HepG2 (cell line): ENCODE measurements around the gene CEBPG. TPM values are rescaled to one million over a fixed set of nuclear protein-coding genes. Genes with fewer than 3 reads are reported as not detected.

Experiments
- ARID2 ChIP-seq: sonication (generic); formaldehyde crosslinking; IDR thresholded peaks from 2 replicates; pipeline ENCODE4 v1.8.1; 2022; ENCODE audit warnings: mild to moderate bottlenecking, missing genetic modification reagents, borderline replicate concordance
- ARNT2 ChIP-seq: sonication (generic); formaldehyde crosslinking; IDR thresholded peaks from 2 replicates; pipeline ENCODE4 v1.8.0; 2022; ENCODE audit warnings: mild to moderate bottlenecking, low read depth, missing genetic modification reagents, moderate library complexity
- CBFB ChIP-seq: sonication (generic); formaldehyde crosslinking; IDR thresholded peaks from 2 replicates; pipeline ENCODE4 v1.4.0; 2020; ENCODE audit warnings: missing genetic modification reagents
- CC2D1A ChIP-seq: sonication (generic); formaldehyde crosslinking; IDR thresholded peaks from 2 replicates; pipeline ENCODE4 v1.8.1; 2023; ENCODE audit warnings: mild to moderate bottlenecking, missing genetic modification reagents
- GABPA ChIP-seq, 2 experiments: IDR thresholded peaks; 2 replicates each; pipeline ENCODE4 v1.6.1; 2011 to 2016; ENCODE audit warnings: low read depth in 2 of 2, low read length in 1 of 2, missing biosample characterization in 1 of 2, missing genetic modification characterization in 1 of 2
- GATAD1 ChIP-seq: IDR thresholded peaks from 2 replicates; pipeline ENCODE4 v1.6.1; 2016; ENCODE audit warnings: missing genetic modification reagents, missing compliant biosample characterization
- JDP2 ChIP-seq: sonication (generic); formaldehyde crosslinking; IDR thresholded peaks from 2 replicates; pipeline ENCODE4 v1.8.1; 2022; ENCODE audit warnings: missing genetic modification reagents, borderline replicate concordance
- NR2F2 ChIP-seq: IDR thresholded peaks from 2 replicates; pipeline ENCODE4 v1.6.1; 2012; ENCODE audit warnings: low read depth, inconsistent platforms, borderline replicate concordance
- SP1 ChIP-seq, 2 experiments: fragments of 450-650 bp in 1 of 2; sonication (generic) in 1 of 2; formaldehyde crosslinking in 1 of 2; IDR thresholded peaks; 2 replicates each; pipeline versions ENCODE4 v1.4.0 to v1.6.1; 2016 to 2020; ENCODE audit warnings: missing genetic modification reagents in 1 of 2
- SP5 ChIP-seq: IDR thresholded peaks from 2 replicates; pipeline ENCODE4 v1.6.1; 2016; ENCODE audit warnings: low read depth, borderline replicate concordance
- TEAD3 ChIP-seq: optimal IDR thresholded peaks from 2 replicates; pipeline ENCODE3; 2016; ENCODE audit warnings: borderline replicate concordance
- THAP11 ChIP-seq: IDR thresholded peaks from 2 replicates; pipeline ENCODE4 v1.6.1; 2016; ENCODE audit warnings: missing biosample characterization, missing genetic modification reagents
- TRIM24 ChIP-seq: sonication (generic); formaldehyde crosslinking; IDR thresholded peaks from 2 replicates; pipeline ENCODE4 v1.8.0; 2022; ENCODE audit warnings: mild to moderate bottlenecking, missing genetic modification reagents
- ZNF143 ChIP-seq: sonication (generic); formaldehyde crosslinking; IDR thresholded peaks from 2 replicates; pipeline ENCODE4 v1.4.0; 2020; ENCODE audit warnings: missing genetic modification reagents
- ZNF451 ChIP-seq: sonication (generic); formaldehyde crosslinking; IDR thresholded peaks from 2 replicates; pipeline ENCODE4 v1.5.0; 2020; ENCODE audit warnings: mild to moderate bottlenecking, missing genetic modification reagents
- ZNF720 ChIP-seq: sonication (generic); formaldehyde crosslinking; IDR thresholded peaks from 2 replicates; pipeline ENCODE4 v1.4.0; 2020; ENCODE audit warnings: missing genetic modification reagents
- ZNF724P ChIP-seq: sonication (generic); formaldehyde crosslinking; IDR thresholded peaks from 2 replicates; pipeline ENCODE4 v1.8.0; 2022; ENCODE audit warnings: missing genetic modification reagents, borderline replicate concordance
- polyA plus RNA-seq, 8 experiments: library from polyadenylated mRNA; depleted of rRNA in 3 of 8; stranded (reverse) in 7 of 8; unstranded in 1 of 8; fragments of >200 nt; fragmentation: Illumina TruSeq in 4 of 8; extraction: Trizol in 4 of 8; gene quantifications; 2 replicates each; pipeline versions ENCODE4 v1.2.1 to v1.2.3, GENCODE V29; 2011 to 2016; ENCODE audit warnings: low read depth in 4 of 8, missing spikeins in 1 of 8, mixed read lengths in 1 of 8; ENCODE audit not compliant: insufficient read depth in 1 of 8
- total RNA-seq, 5 experiments: library from RNA; depleted of rRNA; stranded (reverse); fragments of >200 nt; fragmentation: Illumina TruSeq; extraction: Trizol; gene quantifications; 2 replicates each; pipeline ENCODE4 v1.2.3, GENCODE V29; 2016; ENCODE audit warnings: low read depth in 1 of 5
- TF ChIP-seq, protein P1 (sequence below): IDR thresholded peaks from 2 replicates; pipeline ENCODE4 v1.6.1; 2016; ENCODE audit warnings: missing compliant biosample characterization, missing genetic modification reagents, borderline replicate concordance
- TF ChIP-seq, protein P2 (sequence below): sonication (generic); formaldehyde crosslinking; IDR thresholded peaks from 2 replicates; pipeline ENCODE4 v1.4.0; 2020; ENCODE audit warnings: low read depth, missing genetic modification reagents
- TF ChIP-seq, protein P3 (sequence below): fragments of 450-650 bp; IDR thresholded peaks from 2 replicates; pipeline ENCODE4 v1.6.1; 2017; ENCODE audit warnings: mild to moderate bottlenecking
- TF ChIP-seq, protein P4 (sequence below): sonication (generic); formaldehyde crosslinking; IDR thresholded peaks from 2 replicates; pipeline ENCODE4 v1.4.0; 2020; ENCODE audit warnings: missing genetic modification reagents

Gene CEBPG
- total and polyA plus RNA-seq, 2 of the 13 experiments (the other 11 are each of a cell fraction or from before 2014, with no cell fraction given), result 25.7 to 34.3 TPM

DNA sequence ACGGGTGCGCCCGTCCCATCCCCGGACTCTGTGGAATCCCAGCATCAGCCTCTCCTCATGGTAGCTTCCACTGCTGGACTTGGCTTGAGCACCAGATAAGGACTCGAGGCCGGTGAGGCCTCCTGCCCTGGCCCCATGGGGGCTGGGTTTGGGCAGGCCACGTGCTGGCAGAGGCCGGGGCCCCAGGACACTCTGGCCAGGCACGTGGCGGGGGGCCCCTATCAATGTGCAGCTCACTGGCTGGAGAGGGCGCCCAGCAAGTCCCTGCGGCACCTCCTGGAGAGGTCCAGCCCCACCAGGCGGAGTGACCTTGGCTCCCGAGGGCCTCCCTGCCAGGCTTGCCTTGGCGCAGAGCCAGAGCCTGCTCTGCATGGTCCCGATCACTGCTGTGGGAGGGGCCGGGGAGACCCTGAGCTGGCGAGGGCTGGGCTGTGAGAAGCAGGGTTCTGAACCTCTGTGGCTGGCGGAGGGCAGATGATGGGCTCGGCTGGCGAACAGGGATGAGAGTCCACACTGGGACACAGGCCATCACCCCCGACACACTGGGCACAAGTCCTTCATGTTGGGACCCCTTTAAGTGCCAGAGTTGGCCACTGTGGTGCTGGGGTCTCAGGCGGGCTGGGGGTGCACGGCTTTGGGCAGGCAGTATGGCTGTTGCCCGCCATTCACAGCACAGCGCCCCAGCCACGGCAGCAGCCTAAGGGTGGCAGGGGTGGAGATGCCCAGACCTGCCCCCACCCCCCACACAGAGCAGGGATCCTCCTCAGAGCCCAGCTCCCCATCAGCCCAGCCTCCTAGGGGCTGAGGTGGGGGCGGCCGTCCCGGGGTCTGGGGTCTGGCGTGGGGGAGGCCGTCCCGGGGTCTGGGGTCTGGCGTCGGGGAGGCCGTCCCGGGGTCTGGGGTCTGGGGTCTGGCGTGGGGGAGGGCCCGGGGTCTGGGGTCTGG is 19.1 kb downstream of the CEBPG start (continued):
- TF ChIP-seq, protein P1, sequence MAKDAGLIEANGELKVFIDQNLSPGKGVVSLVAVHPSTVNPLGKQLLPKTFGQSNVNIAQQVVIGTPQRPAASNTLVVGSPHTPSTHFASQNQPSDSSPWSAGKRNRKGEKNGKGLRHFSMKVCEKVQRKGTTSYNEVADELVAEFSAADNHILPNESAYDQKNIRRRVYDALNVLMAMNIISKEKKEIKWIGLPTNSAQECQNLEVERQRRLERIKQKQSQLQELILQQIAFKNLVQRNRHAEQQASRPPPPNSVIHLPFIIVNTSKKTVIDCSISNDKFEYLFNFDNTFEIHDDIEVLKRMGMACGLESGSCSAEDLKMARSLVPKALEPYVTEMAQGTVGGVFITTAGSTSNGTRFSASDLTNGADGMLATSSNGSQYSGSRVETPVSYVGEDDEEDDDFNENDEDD (CRISPR knock-in tag), result peak; percentile 98
- TF ChIP-seq GABPA (IDR thresholded peaks at IDR 0.05; ENCODE audit: low read depth, low read length) (no peak), GABPA (CRISPR knock-in tag; IDR thresholded peaks at IDR 0.05; ENCODE audit: low read depth) (peak; percentile 41; the same call in 1 of the 2 replicates), TEAD3 (CRISPR knock-in tag) (peak; percentile 78), ARID2 (CRISPR knock-in tag) (peak; percentile 55; the same call in 1 of the 2 replicates), JDP2 (CRISPR knock-in tag) (peak; percentile 95; the same call in 1 of the 2 replicates), CBFB (CRISPR knock-in tag) (peak; percentile 92), SP5 (CRISPR knock-in tag) (peak; percentile 93), GATAD1 (CRISPR knock-in tag) (peak; percentile 57; the same call in 1 of the 2 replicates), ZNF451 (peak; percentile 100), ZNF724P (CRISPR knock-in tag) (peak; percentile 99), ZNF143 (CRISPR knock-in tag) (peak; percentile 78), ARNT2 (CRISPR knock-in tag) (peak; percentile 100), ZNF720 (CRISPR knock-in tag) (0 out of 2 replicates have a peak, but pooled peaks have one; percentile 85), THAP11 (CRISPR knock-in tag) (peak; percentile 84), NR2F2 (peak; percentile 60; the same call in 1 of the 2 replicates), SP1 (IDR thresholded peaks at IDR 0.05) (no peak), SP1 (CRISPR knock-in tag; IDR thresholded peaks at IDR 0.05) (peak; percentile 74), CC2D1A (CRISPR knock-in tag) (peak; percentile 99), TRIM24 (CRISPR knock-in tag) (0 out of 2 replicates have a peak, but pooled peaks have one; percentile 74)
- TF ChIP-seq, protein P2, sequence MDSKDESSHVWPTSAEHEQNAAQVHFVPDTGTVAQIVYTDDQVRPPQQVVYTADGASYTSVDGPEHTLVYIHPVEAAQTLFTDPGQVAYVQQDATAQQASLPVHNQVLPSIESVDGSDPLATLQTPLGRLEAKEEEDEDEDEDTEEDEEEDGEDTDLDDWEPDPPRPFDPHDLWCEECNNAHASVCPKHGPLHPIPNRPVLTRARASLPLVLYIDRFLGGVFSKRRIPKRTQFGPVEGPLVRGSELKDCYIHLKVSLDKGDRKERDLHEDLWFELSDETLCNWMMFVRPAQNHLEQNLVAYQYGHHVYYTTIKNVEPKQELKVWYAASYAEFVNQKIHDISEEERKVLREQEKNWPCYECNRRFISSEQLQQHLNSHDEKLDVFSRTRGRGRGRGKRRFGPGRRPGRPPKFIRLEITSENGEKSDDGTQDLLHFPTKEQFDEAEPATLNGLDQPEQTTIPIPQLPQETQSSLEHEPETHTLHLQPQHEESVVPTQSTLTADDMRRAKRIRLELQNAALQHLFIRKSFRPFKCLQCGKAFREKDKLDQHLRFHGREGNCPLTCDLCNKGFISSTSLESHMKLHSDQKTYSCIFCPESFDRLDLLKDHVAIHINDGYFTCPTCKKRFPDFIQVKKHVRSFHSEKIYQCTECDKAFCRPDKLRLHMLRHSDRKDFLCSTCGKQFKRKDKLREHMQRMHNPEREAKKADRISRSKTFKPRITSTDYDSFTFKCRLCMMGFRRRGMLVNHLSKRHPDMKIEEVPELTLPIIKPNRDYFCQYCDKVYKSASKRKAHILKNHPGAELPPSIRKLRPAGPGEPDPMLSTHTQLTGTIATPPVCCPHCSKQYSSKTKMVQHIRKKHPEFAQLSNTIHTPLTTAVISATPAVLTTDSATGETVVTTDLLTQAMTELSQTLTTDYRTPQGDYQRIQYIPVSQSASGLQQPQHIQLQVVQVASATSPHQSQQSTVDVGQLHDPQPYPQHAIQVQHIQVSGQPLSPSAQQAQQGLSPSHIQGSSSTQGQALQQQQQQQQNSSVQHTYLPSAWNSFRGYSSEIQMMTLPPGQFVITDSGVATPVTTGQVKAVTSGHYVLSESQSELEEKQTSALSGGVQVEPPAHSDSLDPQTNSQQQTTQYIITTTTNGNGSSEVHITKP (CRISPR knock-in tag), result peak; percentile 85
- TF ChIP-seq, protein P3, sequence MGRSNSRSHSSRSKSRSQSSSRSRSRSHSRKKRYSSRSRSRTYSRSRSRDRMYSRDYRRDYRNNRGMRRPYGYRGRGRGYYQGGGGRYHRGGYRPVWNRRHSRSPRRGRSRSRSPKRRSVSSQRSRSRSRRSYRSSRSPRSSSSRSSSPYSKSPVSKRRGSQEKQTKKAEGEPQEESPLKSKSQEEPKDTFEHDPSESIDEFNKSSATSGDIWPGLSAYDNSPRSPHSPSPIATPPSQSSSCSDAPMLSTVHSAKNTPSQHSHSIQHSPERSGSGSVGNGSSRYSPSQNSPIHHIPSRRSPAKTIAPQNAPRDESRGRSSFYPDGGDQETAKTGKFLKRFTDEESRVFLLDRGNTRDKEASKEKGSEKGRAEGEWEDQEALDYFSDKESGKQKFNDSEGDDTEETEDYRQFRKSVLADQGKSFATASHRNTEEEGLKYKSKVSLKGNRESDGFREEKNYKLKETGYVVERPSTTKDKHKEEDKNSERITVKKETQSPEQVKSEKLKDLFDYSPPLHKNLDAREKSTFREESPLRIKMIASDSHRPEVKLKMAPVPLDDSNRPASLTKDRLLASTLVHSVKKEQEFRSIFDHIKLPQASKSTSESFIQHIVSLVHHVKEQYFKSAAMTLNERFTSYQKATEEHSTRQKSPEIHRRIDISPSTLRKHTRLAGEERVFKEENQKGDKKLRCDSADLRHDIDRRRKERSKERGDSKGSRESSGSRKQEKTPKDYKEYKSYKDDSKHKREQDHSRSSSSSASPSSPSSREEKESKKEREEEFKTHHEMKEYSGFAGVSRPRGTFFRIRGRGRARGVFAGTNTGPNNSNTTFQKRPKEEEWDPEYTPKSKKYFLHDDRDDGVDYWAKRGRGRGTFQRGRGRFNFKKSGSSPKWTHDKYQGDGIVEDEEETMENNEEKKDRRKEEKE, result no peak
- TF ChIP-seq, protein P4, sequence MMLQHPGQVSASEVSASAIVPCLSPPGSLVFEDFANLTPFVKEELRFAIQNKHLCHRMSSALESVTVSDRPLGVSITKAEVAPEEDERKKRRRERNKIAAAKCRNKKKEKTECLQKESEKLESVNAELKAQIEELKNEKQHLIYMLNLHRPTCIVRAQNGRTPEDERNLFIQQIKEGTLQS (CRISPR knock-in tag), result peak; percentile 78
